GM12878 (cell line): ENCODE data around the gene TBC1D23. TPM values are rescaled to one million over a fixed set of nuclear protein-coding genes. Genes with fewer than 3 reads are reported as not detected.

Experiments used
- ATAC-seq: fragments of 200-7000 bp; cut with Tn5 transposase; 3 replicates; pipeline ENCODE4 v1.9.1; 2020; ENCODE audit warnings: mild to moderate bottlenecking, moderate library complexity
- BruUV-seq: library from RNA; stranded (reverse); fragments of 400-500 nt; replicated peaks from 2 replicates; lab custom pipeline; 2021; lab: Mats Ljungman, UMichigan
- CTCF ChIA-PET: fragments of 300-600 bp; sonication (Branson Sonifier 250); formaldehyde crosslinking; extraction: SDS; loops from one replicate; lab custom pipeline; 2021; ENCODE audit warnings: inconsistent platforms; lab: Yijun Ruan, JAX
- POLR2A ChIA-PET: fragments of 350-600 bp; formaldehyde crosslinking; extraction: SDS; loops from one replicate; lab custom pipeline; 2021; ENCODE audit warnings: inconsistent platforms; lab: Charles Lee
- RAD21 ChIA-PET: fragments of 300-600 bp; sonication (Branson Sonifier 250); formaldehyde crosslinking; loops from one replicate; lab custom pipeline; 2023; ENCODE audit warnings: antibody characterized with exemption; ENCODE audit not compliant: unreplicated experiment; lab: Charles Lee
- SMC1A ChIA-PET: fragments of 300-600 bp; sonication (Branson Sonifier 250); formaldehyde crosslinking; loops from one replicate; lab custom pipeline; 2023; ENCODE audit not compliant: unreplicated experiment, uncharacterized antibody; lab: Charles Lee
- DNase-seq: peaks from one replicate; pipeline ENCODE4 v3.0.0-alpha.2; 2011; ENCODE audit warnings: low read depth, low spot score
- FAIRE-seq: peaks from 3 replicates; lab custom pipeline; 2011; peaks lifted over from hg19 to GRCh38; lab: Jason Lieb, UNC
- H2AFZ ChIP-seq: 2 replicates; pipeline ENCODE4 v1.6.0; 2011; ENCODE audit warnings: low read depth, low read length, control low read depth; ENCODE audit not compliant: control insufficient read depth
- H3K27ac ChIP-seq: 2 replicates; pipeline ENCODE4 v1.5.1; 2011; ENCODE audit warnings: control low read depth; ENCODE audit not compliant: control insufficient read depth, insufficient read depth
- H3K27me3 ChIP-seq, 2 experiments: replicated peaks in 1 of 2; 2 replicates each; pipeline versions ENCODE4 v1.6.0 to v1.6.1; 2011; ENCODE audit warnings: low read length in 1 of 2; ENCODE audit not compliant: control insufficient read depth in 2 of 2, insufficient read depth in 2 of 2
- H3K36me3 ChIP-seq, 2 experiments: 2 replicates each; pipeline ENCODE4 v1.5.1; 2011; ENCODE audit warnings: low read length in 1 of 2; ENCODE audit not compliant: control insufficient read depth in 2 of 2, insufficient read depth in 2 of 2
- H3K4me1 ChIP-seq: 2 replicates; pipeline ENCODE4 v1.6.1; 2011; ENCODE audit warnings: mild to moderate bottlenecking, low read length, moderate library complexity, mixed read lengths; ENCODE audit not compliant: control insufficient read depth, insufficient read depth
- H3K4me2 ChIP-seq: 2 replicates; pipeline ENCODE4 v1.6.0; 2011; ENCODE audit warnings: control low read depth; ENCODE audit not compliant: control insufficient read depth, insufficient read depth
- H3K4me3 ChIP-seq: fragments of 200-600 bp; sonication (generic); 2 replicates; pipeline ENCODE4 v1.5.1; 2016
- H3K79me2 ChIP-seq: 2 replicates; pipeline ENCODE4 v1.6.0; 2011; ENCODE audit warnings: low read length; ENCODE audit not compliant: control insufficient read depth, insufficient read depth
- H3K9ac ChIP-seq: 2 replicates; pipeline ENCODE4 v1.8.0; 2011; ENCODE audit warnings: low read length, control low read depth, mixed read lengths; ENCODE audit not compliant: control insufficient read depth, insufficient read depth
- H3K9me3 ChIP-seq: replicated peaks from 3 replicates; pipeline ENCODE4 v1.5.1; 2011; ENCODE audit warnings: mild to moderate bottlenecking, low read length; ENCODE audit not compliant: control insufficient read depth, insufficient read depth
- H4K20me1 ChIP-seq: 2 replicates; pipeline ENCODE4 v1.6.0; 2011; ENCODE audit not compliant: control insufficient read depth, insufficient read depth
- CEBPB ChIP-seq, 2 experiments: fragments of 150-350 bp in 1 of 2; IDR thresholded peaks; 2 replicates each; pipeline ENCODE4 v1.6.1; 2012 to 2014; ENCODE audit warnings: low read depth in 2 of 2, low read length in 2 of 2, borderline replicate concordance in 1 of 2, inconsistent platforms in 1 of 2
- CHD4 ChIP-seq: fragments of 200-600 bp; sonication (generic); IDR thresholded peaks from 2 replicates; pipeline ENCODE4 v1.6.1; 2016; ENCODE audit warnings: mild to moderate bottlenecking
- CUX1 ChIP-seq: IDR thresholded peaks from 2 replicates; pipeline ENCODE4 v1.6.1; 2012; ENCODE audit warnings: improper control_type of control experiment, low read depth, low read length; ENCODE audit not compliant: insufficient replicate concordance
- ESRRA ChIP-seq: IDR thresholded peaks from 2 replicates; pipeline ENCODE4 v1.6.1; 2012; ENCODE audit warnings: mild to moderate bottlenecking, low read length, improper control_type of control experiment
- FOS ChIP-seq: IDR thresholded peaks from 3 replicates; pipeline ENCODE4 v1.6.1; 2011; ENCODE audit warnings: borderline replicate concordance; ENCODE audit not compliant: insufficient read length; ENCODE audit errors: extremely low read depth
- HDAC2 ChIP-seq: fragments of 200-600 bp; sonication (generic); IDR thresholded peaks from 2 replicates; pipeline ENCODE4 v1.6.1; 2017
- MEF2B ChIP-seq: fragments of 450-650 bp; IDR thresholded peaks from 2 replicates; pipeline ENCODE4 v1.6.1; 2018; ENCODE audit warnings: mild to moderate bottlenecking, moderate library complexity; ENCODE audit not compliant: partially characterized antibody, poor library complexity, severe bottlenecking
- POU2F2 ChIP-seq: IDR thresholded peaks from 3 replicates; pipeline ENCODE4 v1.6.1; 2011; ENCODE audit warnings: low read depth, mild to moderate bottlenecking, low read length, borderline replicate concordance
- SMARCA5 ChIP-seq: fragments of 450-650 bp; IDR thresholded peaks from 2 replicates; pipeline ENCODE4 v1.6.1; 2017; ENCODE audit warnings: mild to moderate bottlenecking
- SREBF2 ChIP-seq: IDR thresholded peaks from 2 replicates; pipeline ENCODE4 v1.6.1; 2012; ENCODE audit warnings: mild to moderate bottlenecking, low read length
- TCF3 ChIP-seq: IDR thresholded peaks from 2 replicates; pipeline ENCODE4 v1.6.1; 2012; ENCODE audit warnings: low read depth, mild to moderate bottlenecking, low read length, borderline replicate concordance; ENCODE audit not compliant: insufficient read depth
- TCF7 ChIP-seq: IDR thresholded peaks from 2 replicates; pipeline ENCODE4 v1.6.1; 2014; ENCODE audit warnings: antibody characterized with exemption, borderline replicate concordance
- WGBS: methylation state at CpG from one replicate; pipeline ENCODE4 v1.1.6; 2016; ENCODE audit warnings: low lambda C conversion rate; ENCODE audit not compliant: insufficient replicate concordance, insufficient coverage; ENCODE audit errors: missing lambda C conversion rate; 5-methylcytosine and 5-hydroxymethylcytosine counted together
- in situ Hi-C: fragments of 300-500 bp; cut with MboI; formaldehyde crosslinking; loops from 9 replicates; pipeline ENCODE4 v1.14.3; 2018; ENCODE audit warnings: mixed read lengths
- intact Hi-C: fragments of 100-400 bp; cut with micrococcal nuclease; formaldehyde crosslinking; loops from one replicate; pipeline ENCODE4 v1.14.2; 2022; ENCODE audit not compliant: unreplicated experiment
- polyA plus RNA-seq, 11 experiments: library from polyadenylated mRNA; depleted of rRNA in 4 of 11; unstranded in 6 of 11; stranded (reverse) in 5 of 11; fragments of >200 nt; fragmentation: Nextera tagmentation in 4 of 11; fragmentation: Illumina TruSeq in 1 of 11; extraction: Ambion mirVana in 4 of 11; extraction: Trizol in 1 of 11; gene quantifications; 1 replicate in 1 of 11; 2 replicates in 10 of 11; pipeline versions ENCODE4 v1.2.1 to v1.2.3, GENCODE V29; 2011 to 2016; ENCODE audit warnings: inconsistent platforms in 2 of 11, missing spikeins in 2 of 11, low read depth in 1 of 11
- total RNA-seq, 4 experiments: library from RNA; depleted of rRNA in 3 of 4; stranded (reverse); fragments of >200 nt in 3 of 4; fragmentation: Illumina TruSeq in 1 of 4; extraction: Trizol in 1 of 4; gene quantifications; 2 replicates each; pipeline versions ENCODE4 v1.2.1 to v1.2.3, GENCODE V29; 2013 to 2021

TBC1D23 gene
- total and polyA plus RNA-seq, 10 of the 15 experiments (the other 5 are each of a cell fraction or from before 2014, with no cell fraction given) = 8.2 to 23.2 (median 16.6) TPM

GRCh38 chr3:100264242-100264641 is 3.5 kb downstream of the TBC1D23 start:
- TF ChIP-seq CHD4 (no peak), CEBPB (IDR thresholded peaks at IDR 0.05; ENCODE audit: borderline replicate concordance in 1 of 2, low read depth in 2 of 2, low read length in 2 of 2) (no peak), SMARCA5 (no peak), SREBF2 (no peak), TCF7 (no peak), FOS (no peak), POU2F2 (no peak), TCF3 (no peak), CUX1 (no peak), HDAC2 (no peak), MEF2B (no peak), ESRRA (no peak)
- H3K27me3 ChIP-seq = no peaks in the 10 kb centered on the region
- ChIA-PET CTCF (interaction anchor here (2.6 kb wide), 1 partner anchor 10 kb away, joined by 11 read pairs; no protein-coding TSS in a partner anchor), POLR2A (no interaction called here), RAD21 (interaction anchor here (1.4 kb wide), 1 partner anchor 28 kb away, joined by 3 read pairs; no protein-coding TSS in a partner anchor), SMC1A (interaction anchor here (1.0 to 1.1 kb wide), 5 partner anchors 41 to 434 kb away, joined by 3 read pairs; no protein-coding TSS in a partner anchor)
- no peaks in the 10 kb centered on the region for H3K9me3 ChIP-seq
- no peak overlapping the region for H2AFZ ChIP-seq
- H4K20me1 ChIP-seq = no peaks in the 10 kb centered on the region
- H3K9ac ChIP-seq = no peak overlapping the region
- DNase-seq (no peak), ATAC-seq (no peak), FAIRE-seq (no peak)
- H3K4me3 ChIP-seq = no peak overlapping the region
- BruUV-seq = no TSS peak
- in situ Hi-C loops = no loop called here
- no peaks in the 10 kb centered on the region for H3K36me3 ChIP-seq
- peaks cover 40% of the 10 kb centered on the region for H3K79me2 ChIP-seq
- H3K27ac ChIP-seq = no peak overlapping the region
- intact Hi-C loops = loop anchor here (1.0 kb wide), 1 partner anchor 70 kb away; the partner anchor contains the start of gene NIT2
- WGBS = 50% methylated on average over 2 of the region's 2 CpGs
- H3K4me1 ChIP-seq = no peaks in the 10 kb centered on the region
- H3K4me2 ChIP-seq = peak overlapping the region; percentile 63; the same call in 1 of the 2 replicates
